Measurements from ENCODE around the gene GCLC.
A peak's percentile ranks its signal among the peaks of the same experiment; 100 is the strongest.

GCLC gene

DNA sequence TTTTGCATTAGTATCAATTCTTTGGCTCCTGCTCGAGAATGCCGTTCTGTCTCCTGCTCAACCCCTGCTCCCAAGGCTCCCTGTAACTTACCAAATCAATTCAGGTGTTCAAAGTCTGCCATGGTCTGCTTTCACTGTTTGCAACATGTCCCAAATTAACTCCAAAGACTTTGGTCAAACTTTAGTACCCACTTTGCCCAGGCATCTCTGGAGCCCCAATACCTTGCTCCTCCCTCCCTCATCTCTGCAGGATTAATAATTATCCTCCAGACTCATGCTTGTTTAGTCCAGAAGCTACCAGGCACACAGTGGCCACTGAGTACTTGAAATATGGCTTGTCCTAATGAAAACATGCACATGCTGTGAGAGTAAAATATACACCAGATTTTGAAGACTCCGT lies 30.2 kb downstream of the GCLC start:
- peaks cover 36 to 63% (median 57%) of the 10 kb centered on the region in 5 donors for H3K36me3 ChIP-seq (ENCODE audit: control insufficient read depth in 5 of 5, insufficient read depth in 5 of 5, low read length in 5 of 5)

DNA sequence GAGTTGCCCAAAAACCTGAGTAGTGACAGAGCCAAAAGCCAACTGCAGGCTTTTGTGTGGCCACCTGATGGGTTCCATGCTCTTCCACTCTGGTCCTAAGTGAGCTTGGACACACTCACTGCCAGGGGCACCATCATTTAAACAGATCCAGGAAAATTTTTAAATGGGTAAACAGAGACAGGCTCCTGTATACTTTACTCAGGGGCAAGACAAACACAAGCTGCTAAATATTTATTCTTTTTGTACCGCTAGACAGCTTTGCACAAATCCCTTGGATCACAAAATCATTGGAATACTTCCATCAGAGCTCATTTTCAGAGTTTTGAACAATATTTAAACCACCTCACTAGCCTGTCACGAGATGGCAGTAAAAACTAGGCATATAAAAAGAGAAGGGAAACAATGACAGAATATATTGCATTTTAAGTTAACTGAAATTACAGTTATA lies 31.4 kb downstream of the GCLC start:
- H3K36me3 ChIP-seq (ENCODE audit: control insufficient read depth in 5 of 5, insufficient read depth in 5 of 5, low read length in 5 of 5), result peaks cover 33 to 64% (median 51%) of the 10 kb centered on the region in 5 donors
- H3K4me3 ChIP-seq (ENCODE audit: low read depth in 1 of 5, low read length in 5 of 5), result no peak overlapping the region
- H3K27ac ChIP-seq (ENCODE audit: low read depth, low read length), result no peak overlapping the region
- H3K27me3 ChIP-seq (ENCODE audit: control insufficient read depth in 5 of 5, insufficient read depth in 4 of 5, low read length in 5 of 5), result no peaks in the 10 kb centered on the region
- peaks cover 0 to 3% (median 0%) of the 10 kb centered on the region in 5 donors for H3K4me1 ChIP-seq (ENCODE audit: control insufficient read depth in 5 of 5, insufficient read depth in 5 of 5, low read length in 5 of 5)
- H3K9me3 ChIP-seq (ENCODE audit: control insufficient read depth in 5 of 5, low read length in 5 of 5), result no peaks in the 10 kb centered on the region
- H3K9ac ChIP-seq (ENCODE audit: low read length in 5 of 5), result no peak overlapping the region

More for the DNA sequence above, 30.2 kb downstream of the GCLC start:
- Histone ChIP-seq H3K4me1 (ENCODE audit: control insufficient read depth in 5 of 5, insufficient read depth in 5 of 5, low read length in 5 of 5) (no peaks in the 10 kb centered on the region), H3K9me3 (ENCODE audit: control insufficient read depth in 5 of 5, low read length in 5 of 5) (no peaks in the 10 kb centered on the region), H3K27me3 (ENCODE audit: control insufficient read depth in 5 of 5, insufficient read depth in 4 of 5, low read length in 5 of 5) (no peaks in the 10 kb centered on the region), H3K9ac (ENCODE audit: low read length in 5 of 5) (no peak overlapping the region), H3K27ac (ENCODE audit: low read depth, low read length) (no peak overlapping the region), H3K4me3 (ENCODE audit: low read depth in 1 of 5, low read length in 5 of 5) (no peak overlapping the region)

DNA sequence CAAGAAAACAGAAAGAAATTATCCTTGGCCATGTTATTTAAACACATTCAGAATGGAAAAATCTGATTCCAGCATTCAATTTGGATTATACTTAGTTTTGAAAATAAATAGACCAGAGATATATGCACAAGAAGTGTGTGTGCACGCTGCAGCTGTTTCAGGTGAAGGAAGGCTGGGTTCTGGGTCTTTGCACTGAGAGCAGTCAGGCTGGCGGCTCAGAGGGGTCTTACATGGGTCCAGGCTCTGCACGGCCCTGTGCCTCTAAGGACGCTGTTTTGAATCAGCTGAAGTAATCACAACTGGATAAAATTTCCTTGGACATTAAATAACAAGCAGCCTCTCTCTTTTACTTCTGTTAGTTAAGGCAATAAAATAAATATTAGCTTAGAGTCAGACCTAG lies 31.8 kb downstream of the GCLC start:
- Histone ChIP-seq H3K9ac (ENCODE audit: low read length in 5 of 5) (no peak overlapping the region), H3K27me3 (ENCODE audit: control insufficient read depth in 5 of 5, insufficient read depth in 4 of 5, low read length in 5 of 5) (no peaks in the 10 kb centered on the region), H3K9me3 (ENCODE audit: control insufficient read depth in 5 of 5, low read length in 5 of 5) (no peaks in the 10 kb centered on the region), H3K36me3 (ENCODE audit: control insufficient read depth in 5 of 5, insufficient read depth in 5 of 5, low read length in 5 of 5) (peaks cover 33 to 65% (median 53%) of the 10 kb centered on the region in 5 donors), H3K4me1 (ENCODE audit: control insufficient read depth in 5 of 5, insufficient read depth in 5 of 5, low read length in 5 of 5) (peaks cover 0 to 8% (median 0%) of the 10 kb centered on the region in 5 donors), H3K4me3 (ENCODE audit: low read depth in 1 of 5, low read length in 5 of 5) (no peak overlapping the region), H3K27ac (ENCODE audit: low read depth, low read length) (no peak overlapping the region)

DNA sequence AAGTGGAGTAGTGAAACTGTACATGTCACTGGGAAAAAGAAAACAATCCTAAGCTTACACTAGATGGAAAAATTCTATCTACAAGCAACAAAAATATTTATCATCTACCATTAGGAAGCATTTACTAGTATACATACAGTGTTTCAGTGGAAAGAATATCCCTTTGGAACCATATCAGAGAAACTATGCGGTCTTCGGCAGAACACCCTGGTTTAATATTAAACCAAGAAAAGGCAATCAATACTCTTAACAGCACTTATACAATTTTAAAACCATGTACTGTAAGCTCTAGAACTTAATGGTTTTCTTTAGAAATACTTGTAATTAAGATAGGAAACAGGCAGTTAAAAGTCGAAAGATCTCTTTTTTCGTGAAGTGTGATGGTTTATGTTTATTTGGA lies 32.3 kb downstream of the GCLC start:
- H3K27ac ChIP-seq (ENCODE audit: low read depth, low read length), result no peak overlapping the region
- peaks cover 33 to 68% (median 56%) of the 10 kb centered on the region in 5 donors for H3K36me3 ChIP-seq (ENCODE audit: control insufficient read depth in 5 of 5, insufficient read depth in 5 of 5, low read length in 5 of 5)
- H3K4me3 ChIP-seq (ENCODE audit: low read depth in 1 of 5, low read length in 5 of 5), result no peak overlapping the region

DNA sequence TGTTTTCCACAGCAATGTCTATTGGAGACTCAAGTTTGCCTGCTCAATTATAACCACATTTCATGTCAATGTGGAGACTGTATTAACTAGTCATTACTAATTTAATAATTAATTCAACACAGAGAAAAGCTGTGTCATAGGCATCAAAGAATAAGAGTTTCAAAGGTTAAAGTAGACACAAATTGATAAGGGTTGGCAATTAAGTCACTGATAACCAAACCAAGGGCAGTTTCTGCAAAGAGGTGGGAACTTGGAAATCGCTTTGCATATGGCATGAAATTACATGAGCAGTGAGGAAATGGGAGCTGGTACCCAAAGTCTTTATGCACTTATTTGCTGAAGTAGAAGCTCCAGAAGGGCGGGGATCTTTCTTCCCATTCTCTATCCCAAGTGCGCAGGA lies 34.2 kb downstream of the GCLC start:
- peaks cover 0 to 16% (median 0%) of the 10 kb centered on the region in 5 donors for H3K4me1 ChIP-seq (ENCODE audit: control insufficient read depth in 5 of 5, insufficient read depth in 5 of 5, low read length in 5 of 5)
- H3K27me3 ChIP-seq (ENCODE audit: control insufficient read depth in 5 of 5, insufficient read depth in 4 of 5, low read length in 5 of 5), result no peaks in the 10 kb centered on the region
- H3K27ac ChIP-seq (ENCODE audit: low read depth, low read length), result no peak overlapping the region
- no peak overlapping the region for H3K9ac ChIP-seq (ENCODE audit: low read length in 5 of 5)
- H3K4me3 ChIP-seq (ENCODE audit: low read depth in 1 of 5, low read length in 5 of 5), result no peak overlapping the region
- H3K9me3 ChIP-seq (ENCODE audit: control insufficient read depth in 5 of 5, low read length in 5 of 5), result no peaks in the 10 kb centered on the region
- H3K36me3 ChIP-seq (ENCODE audit: control insufficient read depth in 5 of 5, insufficient read depth in 5 of 5, low read length in 5 of 5), result peaks cover 43 to 74% (median 63%) of the 10 kb centered on the region in 5 donors

More for the DNA sequence above, 32.3 kb downstream of the GCLC start:
- Histone ChIP-seq H3K9me3 (ENCODE audit: control insufficient read depth in 5 of 5, low read length in 5 of 5) (no peaks in the 10 kb centered on the region), H3K27me3 (ENCODE audit: control insufficient read depth in 5 of 5, insufficient read depth in 4 of 5, low read length in 5 of 5) (no peaks in the 10 kb centered on the region), H3K9ac (ENCODE audit: low read length in 5 of 5) (no peak overlapping the region), H3K4me1 (ENCODE audit: control insufficient read depth in 5 of 5, insufficient read depth in 5 of 5, low read length in 5 of 5) (peaks cover 0 to 10% (median 0%) of the 10 kb centered on the region in 5 donors)

GRCh38 chr6:53506872-53507271 lies 38.0 kb downstream of the GCLC start:
- Histone ChIP-seq H3K27ac (ENCODE audit: low read depth, low read length) (no peak overlapping the region), H3K36me3 (ENCODE audit: control insufficient read depth in 5 of 5, insufficient read depth in 5 of 5, low read length in 5 of 5) (peaks cover 59 to 74% (median 68%) of the 10 kb centered on the region in 5 donors), H3K27me3 (ENCODE audit: control insufficient read depth in 5 of 5, insufficient read depth in 4 of 5, low read length in 5 of 5) (no peaks in the 10 kb centered on the region), H3K9me3 (ENCODE audit: control insufficient read depth in 5 of 5, low read length in 5 of 5) (no peaks in the 10 kb centered on the region), H3K4me1 (ENCODE audit: control insufficient read depth in 5 of 5, insufficient read depth in 5 of 5, low read length in 5 of 5) (peaks cover 0 to 16% (median 0%) of the 10 kb centered on the region in 5 donors), H3K9ac (ENCODE audit: low read length in 5 of 5) (no peak overlapping the region), H3K4me3 (ENCODE audit: low read depth in 1 of 5, low read length in 5 of 5) (no peak overlapping the region)

- no peak overlapping the region for H3K4me3 ChIP-seq (ENCODE audit: low read depth in 1 of 5, low read length in 5 of 5)
- peaks cover 0 to 16% (median 0%) of the 10 kb centered on the region in 5 donors for H3K4me1 ChIP-seq (ENCODE audit: control insufficient read depth in 5 of 5, insufficient read depth in 5 of 5, low read length in 5 of 5)
- H3K27ac ChIP-seq (ENCODE audit: low read depth, low read length), result no peak overlapping the region
- H3K9me3 ChIP-seq (ENCODE audit: control insufficient read depth in 5 of 5, low read length in 5 of 5), result no peaks in the 10 kb centered on the region
- peak overlapping the region in 1 of 5 donors; percentile 8 for H3K9ac ChIP-seq (ENCODE audit: low read length in 5 of 5)
- no peaks in the 10 kb centered on the region for H3K27me3 ChIP-seq (ENCODE audit: control insufficient read depth in 5 of 5, insufficient read depth in 4 of 5, low read length in 5 of 5)
- peaks cover 67 to 78% (median 70%) of the 10 kb centered on the region in 5 donors for H3K36me3 ChIP-seq (ENCODE audit: control insufficient read depth in 5 of 5, insufficient read depth in 5 of 5, low read length in 5 of 5)
Observed at GRCh38 chr6:53504512-53504911, 40.4 kb downstream of the GCLC start.

- H3K9me3 ChIP-seq (ENCODE audit: control insufficient read depth in 5 of 5, low read length in 5 of 5), result no peaks in the 10 kb centered on the region
- no peak overlapping the region for H3K9ac ChIP-seq (ENCODE audit: low read length in 5 of 5)
- H3K27ac ChIP-seq (ENCODE audit: low read depth, low read length), result no peak overlapping the region
- H3K36me3 ChIP-seq (ENCODE audit: control insufficient read depth in 5 of 5, insufficient read depth in 5 of 5, low read length in 5 of 5), result peaks cover 65 to 80% (median 76%) of the 10 kb centered on the region in 5 donors
- no peaks in the 10 kb centered on the region for H3K27me3 ChIP-seq (ENCODE audit: control insufficient read depth in 5 of 5, insufficient read depth in 4 of 5, low read length in 5 of 5)
- no peak overlapping the region for H3K4me3 ChIP-seq (ENCODE audit: low read depth in 1 of 5, low read length in 5 of 5)
- H3K4me1 ChIP-seq (ENCODE audit: control insufficient read depth in 5 of 5, insufficient read depth in 5 of 5, low read length in 5 of 5), result peaks cover 0 to 8% (median 0%) of the 10 kb centered on the region in 5 donors
Observed at GRCh38 chr6:53503060-53503459, 41.8 kb downstream of the GCLC start.

DNA sequence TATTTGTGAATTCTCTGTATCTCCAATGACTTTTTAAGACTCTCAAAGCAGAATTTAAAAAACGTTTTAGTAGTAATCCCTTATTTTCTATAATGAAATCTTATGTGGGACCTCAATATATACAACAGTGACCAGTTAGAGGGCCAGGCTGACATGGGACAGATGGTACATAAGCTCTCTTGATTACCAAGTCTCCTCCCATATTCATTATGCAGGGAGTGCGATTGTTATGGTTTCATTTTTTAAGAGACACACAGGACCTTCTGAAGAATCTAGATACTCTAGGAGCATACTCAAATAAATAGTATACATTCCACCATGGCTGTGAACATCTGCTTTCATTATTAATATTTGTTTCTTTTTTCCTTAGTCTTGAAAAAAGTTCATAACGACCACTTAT lies 43.5 kb downstream of the GCLC start:
- H3K4me1 ChIP-seq (ENCODE audit: control insufficient read depth in 5 of 5, insufficient read depth in 5 of 5, low read length in 5 of 5), result no peaks in the 10 kb centered on the region
- H3K27ac ChIP-seq (ENCODE audit: low read depth, low read length), result no peak overlapping the region
- no peak overlapping the region for H3K4me3 ChIP-seq (ENCODE audit: low read depth in 1 of 5, low read length in 5 of 5)
- H3K27me3 ChIP-seq (ENCODE audit: control insufficient read depth in 5 of 5, insufficient read depth in 4 of 5, low read length in 5 of 5), result no peaks in the 10 kb centered on the region
- no peaks in the 10 kb centered on the region for H3K9me3 ChIP-seq (ENCODE audit: control insufficient read depth in 5 of 5, low read length in 5 of 5)
- H3K36me3 ChIP-seq (ENCODE audit: control insufficient read depth in 5 of 5, insufficient read depth in 5 of 5, low read length in 5 of 5), result peaks cover 54 to 79% (median 69%) of the 10 kb centered on the region in 5 donors
- no peak overlapping the region for H3K9ac ChIP-seq (ENCODE audit: low read length in 5 of 5)

- H3K27me3 ChIP-seq (ENCODE audit: control insufficient read depth in 5 of 5, insufficient read depth in 4 of 5, low read length in 5 of 5), result no peaks in the 10 kb centered on the region
- no peak overlapping the region for H3K4me3 ChIP-seq (ENCODE audit: low read depth in 1 of 5, low read length in 5 of 5)
- H3K27ac ChIP-seq (ENCODE audit: low read depth, low read length), result no peak overlapping the region
- no peaks in the 10 kb centered on the region for H3K9me3 ChIP-seq (ENCODE audit: control insufficient read depth in 5 of 5, low read length in 5 of 5)
- peaks cover 48 to 67% (median 58%) of the 10 kb centered on the region in 5 donors for H3K36me3 ChIP-seq (ENCODE audit: control insufficient read depth in 5 of 5, insufficient read depth in 5 of 5, low read length in 5 of 5)
- H3K4me1 ChIP-seq (ENCODE audit: control insufficient read depth in 5 of 5, insufficient read depth in 5 of 5, low read length in 5 of 5), result no peaks in the 10 kb centered on the region
- no peak overlapping the region for H3K9ac ChIP-seq (ENCODE audit: low read length in 5 of 5)
Observed at GRCh38 chr6:53500095-53500494, 44.8 kb downstream of the GCLC start.

Measured in subcutaneous abdominal adipose tissue (tissue), 5 donors.